SK-N-SH (cell line): ENCODE measurements around the gene LCMT1.

Experiments
- FOXM1 ChIP-seq: IDR thresholded peaks from 2 replicates; pipeline ENCODE4 v1.4.0; 2012; ENCODE audit warnings: low read depth, mild to moderate bottlenecking
- GABPA ChIP-seq: IDR thresholded peaks from 2 replicates; pipeline ENCODE4 v1.4.0; 2012; ENCODE audit warnings: low read depth, mild to moderate bottlenecking
- PBX3 ChIP-seq: IDR thresholded peaks from 2 replicates; pipeline ENCODE4; 2012
- RAD21 ChIP-seq: IDR thresholded peaks from 2 replicates; pipeline ENCODE4 v1.6.1; 2012; ENCODE audit warnings: mild to moderate bottlenecking, low read length
- RCOR1 ChIP-seq: fragments of 150-350 bp; IDR thresholded peaks from 2 replicates; pipeline ENCODE4 v1.6.1; 2017; ENCODE audit warnings: antibody characterized with exemption, low read length
- TCF12 ChIP-seq: IDR thresholded peaks from 2 replicates; pipeline ENCODE4 v1.4.0; 2012
- ZBTB33 ChIP-seq: IDR thresholded peaks from 2 replicates; pipeline ENCODE4 v1.4.0; 2012; ENCODE audit warnings: low read depth, borderline replicate concordance
- TF ChIP-seq, protein P1 (sequence below): IDR thresholded peaks from 2 replicates; pipeline ENCODE4 v1.6.1; 2012; ENCODE audit warnings: mild to moderate bottlenecking, low read depth, low read length, moderate library complexity
- TF ChIP-seq, protein P2 (sequence below): IDR thresholded peaks from 2 replicates; pipeline ENCODE4 v1.4.0; 2012; ENCODE audit warnings: low read depth, borderline replicate concordance
- TF ChIP-seq, protein P3 (sequence below): fragments of 200-600 bp; sonication (generic); IDR thresholded peaks from 2 replicates; pipeline ENCODE4 v1.6.1; 2017; ENCODE audit warnings: antibody characterized with exemption, mild to moderate bottlenecking, moderate library complexity

- TF ChIP-seq, protein P1, sequence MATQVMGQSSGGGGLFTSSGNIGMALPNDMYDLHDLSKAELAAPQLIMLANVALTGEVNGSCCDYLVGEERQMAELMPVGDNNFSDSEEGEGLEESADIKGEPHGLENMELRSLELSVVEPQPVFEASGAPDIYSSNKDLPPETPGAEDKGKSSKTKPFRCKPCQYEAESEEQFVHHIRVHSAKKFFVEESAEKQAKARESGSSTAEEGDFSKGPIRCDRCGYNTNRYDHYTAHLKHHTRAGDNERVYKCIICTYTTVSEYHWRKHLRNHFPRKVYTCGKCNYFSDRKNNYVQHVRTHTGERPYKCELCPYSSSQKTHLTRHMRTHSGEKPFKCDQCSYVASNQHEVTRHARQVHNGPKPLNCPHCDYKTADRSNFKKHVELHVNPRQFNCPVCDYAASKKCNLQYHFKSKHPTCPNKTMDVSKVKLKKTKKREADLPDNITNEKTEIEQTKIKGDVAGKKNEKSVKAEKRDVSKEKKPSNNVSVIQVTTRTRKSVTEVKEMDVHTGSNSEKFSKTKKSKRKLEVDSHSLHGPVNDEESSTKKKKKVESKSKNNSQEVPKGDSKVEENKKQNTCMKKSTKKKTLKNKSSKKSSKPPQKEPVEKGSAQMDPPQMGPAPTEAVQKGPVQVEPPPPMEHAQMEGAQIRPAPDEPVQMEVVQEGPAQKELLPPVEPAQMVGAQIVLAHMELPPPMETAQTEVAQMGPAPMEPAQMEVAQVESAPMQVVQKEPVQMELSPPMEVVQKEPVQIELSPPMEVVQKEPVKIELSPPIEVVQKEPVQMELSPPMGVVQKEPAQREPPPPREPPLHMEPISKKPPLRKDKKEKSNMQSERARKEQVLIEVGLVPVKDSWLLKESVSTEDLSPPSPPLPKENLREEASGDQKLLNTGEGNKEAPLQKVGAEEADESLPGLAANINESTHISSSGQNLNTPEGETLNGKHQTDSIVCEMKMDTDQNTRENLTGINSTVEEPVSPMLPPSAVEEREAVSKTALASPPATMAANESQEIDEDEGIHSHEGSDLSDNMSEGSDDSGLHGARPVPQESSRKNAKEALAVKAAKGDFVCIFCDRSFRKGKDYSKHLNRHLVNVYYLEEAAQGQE = no peak
- TF ChIP-seq GABPA = no peak
- no peak for TF ChIP-seq RAD21
- TF ChIP-seq, protein P2, sequence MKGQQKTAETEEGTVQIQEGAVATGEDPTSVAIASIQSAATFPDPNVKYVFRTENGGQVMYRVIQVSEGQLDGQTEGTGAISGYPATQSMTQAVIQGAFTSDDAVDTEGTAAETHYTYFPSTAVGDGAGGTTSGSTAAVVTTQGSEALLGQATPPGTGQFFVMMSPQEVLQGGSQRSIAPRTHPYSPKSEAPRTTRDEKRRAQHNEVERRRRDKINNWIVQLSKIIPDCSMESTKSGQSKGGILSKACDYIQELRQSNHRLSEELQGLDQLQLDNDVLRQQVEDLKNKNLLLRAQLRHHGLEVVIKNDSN = no peak
- TF ChIP-seq ZBTB33 = no peak
- TF ChIP-seq, protein P3, sequence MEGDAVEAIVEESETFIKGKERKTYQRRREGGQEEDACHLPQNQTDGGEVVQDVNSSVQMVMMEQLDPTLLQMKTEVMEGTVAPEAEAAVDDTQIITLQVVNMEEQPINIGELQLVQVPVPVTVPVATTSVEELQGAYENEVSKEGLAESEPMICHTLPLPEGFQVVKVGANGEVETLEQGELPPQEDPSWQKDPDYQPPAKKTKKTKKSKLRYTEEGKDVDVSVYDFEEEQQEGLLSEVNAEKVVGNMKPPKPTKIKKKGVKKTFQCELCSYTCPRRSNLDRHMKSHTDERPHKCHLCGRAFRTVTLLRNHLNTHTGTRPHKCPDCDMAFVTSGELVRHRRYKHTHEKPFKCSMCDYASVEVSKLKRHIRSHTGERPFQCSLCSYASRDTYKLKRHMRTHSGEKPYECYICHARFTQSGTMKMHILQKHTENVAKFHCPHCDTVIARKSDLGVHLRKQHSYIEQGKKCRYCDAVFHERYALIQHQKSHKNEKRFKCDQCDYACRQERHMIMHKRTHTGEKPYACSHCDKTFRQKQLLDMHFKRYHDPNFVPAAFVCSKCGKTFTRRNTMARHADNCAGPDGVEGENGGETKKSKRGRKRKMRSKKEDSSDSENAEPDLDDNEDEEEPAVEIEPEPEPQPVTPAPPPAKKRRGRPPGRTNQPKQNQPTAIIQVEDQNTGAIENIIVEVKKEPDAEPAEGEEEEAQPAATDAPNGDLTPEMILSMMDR = no peak
- TF ChIP-seq FOXM1 = no peak
- TF ChIP-seq TCF12 = no peak
- TF ChIP-seq RCOR1 = no peak
- TF ChIP-seq PBX3 = no peak
Measured at GRCh38 chr16:25157271-25157875, 45.8 kb downstream of the LCMT1 start.
